Activated CD8-positive, alpha-beta memory T cell treated with anti-CD3 and anti-CD28 coated beads, Interleukin-2, amount 50 U/mL, for 24 hours (primary cell): ENCODE results near the gene CFAP58.
"Not testable (repeated sequence)": the region's sequence is repeated elsewhere in the genome, so short reads cannot be mapped to it uniquely, and the experiment has no call there.

ENCODE experiments used
- DNase-seq: peaks from one replicate; pipeline ENCODE4 v3.0.0-alpha.2; 2020; ENCODE audit errors: extremely low read depth

The CFAP58 gene

DNA sequence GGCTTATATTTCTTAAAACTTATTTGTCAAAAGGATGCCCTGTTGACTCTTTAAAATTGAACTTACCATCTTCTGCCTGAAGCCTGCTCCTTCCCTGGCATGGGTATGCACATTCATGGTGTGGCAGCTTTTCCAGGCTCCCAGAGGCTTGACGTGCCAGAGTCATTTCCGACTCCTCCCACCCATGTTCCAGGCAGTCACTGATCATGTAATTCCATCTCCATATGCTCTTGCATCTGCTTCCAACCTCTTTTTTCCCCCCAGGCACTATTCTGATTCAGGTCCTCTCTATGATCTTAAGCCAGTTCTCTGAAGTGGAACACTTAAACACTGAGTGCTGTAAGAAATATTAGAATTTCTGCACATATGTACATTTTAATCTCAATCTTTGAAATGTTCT is 82.2 kb downstream of the CFAP58 start:
- DNase-seq, result no peak

DNA sequence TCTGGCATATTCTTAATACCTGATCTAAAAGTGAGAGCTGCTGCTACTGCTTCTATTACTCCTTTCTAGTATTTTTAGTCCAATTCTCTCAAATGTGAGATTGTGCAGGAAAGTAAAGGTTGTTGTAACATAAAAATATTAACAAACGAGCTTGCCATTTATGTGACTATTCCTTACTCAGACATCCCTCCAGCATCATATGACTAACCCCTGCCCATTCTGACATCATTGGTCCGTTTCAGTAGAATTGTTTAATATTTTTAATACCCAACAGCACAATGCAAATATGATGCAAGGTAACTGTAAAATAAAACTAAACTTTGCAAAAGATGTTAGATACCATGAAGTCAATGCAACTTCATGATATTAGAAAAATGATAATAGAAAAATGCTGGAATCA is 83.6 kb downstream of the CFAP58 start:
- DNase-seq, result no peak

DNA sequence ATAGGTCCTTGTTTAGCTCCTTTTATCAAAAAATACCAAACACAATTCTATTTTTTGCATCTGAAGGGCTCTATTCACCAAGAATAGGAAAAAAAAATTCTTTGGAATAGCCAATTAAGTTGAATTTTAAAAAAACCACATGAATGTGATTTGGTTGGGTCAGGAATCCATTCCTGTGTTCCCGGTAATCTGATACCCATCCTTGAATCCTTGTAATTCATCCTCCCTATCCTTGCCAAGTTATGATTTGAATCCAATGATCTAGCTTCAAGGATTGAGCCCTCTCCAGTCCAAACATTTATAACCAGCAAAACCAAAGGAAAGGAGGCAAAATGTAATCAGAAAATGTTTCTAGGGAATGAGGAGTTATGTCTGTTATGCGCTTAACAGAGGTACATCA is 86.6 kb downstream of the CFAP58 start:
- DNase-seq, result no peak

DNA sequence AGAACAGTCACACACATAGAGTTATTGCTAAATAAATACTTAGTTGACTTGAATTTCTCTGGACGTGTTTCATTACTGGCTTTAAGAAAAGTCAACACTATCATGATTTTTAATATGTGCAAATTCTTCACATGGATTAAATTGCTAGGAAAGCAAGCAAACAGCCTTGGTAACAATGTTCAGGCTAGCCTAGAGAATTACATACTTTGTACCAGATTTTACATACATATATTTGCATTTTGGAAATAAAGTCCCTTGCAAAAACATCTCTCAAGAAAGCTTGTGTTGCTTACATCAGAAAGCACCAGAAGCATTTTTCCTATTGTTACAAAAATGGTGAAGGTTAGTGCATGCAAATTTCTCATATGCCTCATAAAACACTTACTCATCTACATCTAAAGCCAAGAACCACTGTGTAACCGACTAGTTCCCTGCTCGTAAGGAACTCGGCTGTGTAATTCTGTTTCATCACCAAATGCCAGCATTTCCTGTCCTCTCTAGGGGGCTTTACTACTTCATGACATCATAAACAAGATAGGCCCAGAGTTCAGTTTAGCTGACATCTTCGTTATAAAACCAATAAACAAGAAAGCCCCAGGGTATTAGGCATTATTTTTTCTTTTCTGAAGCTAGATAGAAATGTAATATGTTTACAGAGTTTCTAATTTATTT is 87.8 kb downstream of the CFAP58 start:
- no peak for DNase-seq

DNA sequence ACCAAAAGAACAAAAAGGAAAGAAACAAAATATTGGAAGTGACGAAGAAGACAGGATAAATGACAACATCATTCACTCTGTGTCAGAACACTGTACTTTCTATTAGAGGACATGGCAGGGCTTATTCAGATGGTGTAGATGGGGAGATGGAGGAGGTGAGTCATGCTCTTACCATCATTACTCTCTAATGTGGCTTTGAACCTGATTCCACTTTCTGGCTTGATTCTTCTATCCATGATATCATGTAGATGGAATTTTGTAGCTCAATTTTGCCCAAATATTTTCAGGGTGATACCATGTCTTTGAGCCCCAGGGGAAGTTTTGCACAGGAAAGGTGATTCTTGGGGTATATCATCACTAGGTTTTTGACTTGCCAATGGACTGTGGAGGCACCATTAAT is 91.7 kb downstream of the CFAP58 start:
- DNase-seq, result no peak

DNA sequence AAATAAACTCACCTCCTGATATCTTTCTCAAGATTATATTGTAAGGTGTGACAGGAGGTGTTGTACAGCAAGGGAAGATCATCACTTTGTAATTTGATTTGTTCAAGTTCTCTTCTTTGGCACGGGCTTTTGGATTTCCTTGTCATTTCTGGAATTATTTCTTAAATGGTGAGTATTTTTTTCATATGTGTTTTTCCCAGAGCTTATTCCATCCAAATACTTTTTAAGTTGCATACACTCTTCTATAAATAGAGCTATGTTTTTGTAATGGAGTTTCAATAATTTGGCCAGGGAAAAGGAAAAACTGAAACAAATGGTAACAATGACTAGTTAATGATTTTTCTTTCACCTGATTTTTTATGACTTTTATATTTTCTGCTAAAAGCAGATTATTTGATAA is 92.5 kb downstream of the CFAP58 start:
- DNase-seq, result no peak

DNA sequence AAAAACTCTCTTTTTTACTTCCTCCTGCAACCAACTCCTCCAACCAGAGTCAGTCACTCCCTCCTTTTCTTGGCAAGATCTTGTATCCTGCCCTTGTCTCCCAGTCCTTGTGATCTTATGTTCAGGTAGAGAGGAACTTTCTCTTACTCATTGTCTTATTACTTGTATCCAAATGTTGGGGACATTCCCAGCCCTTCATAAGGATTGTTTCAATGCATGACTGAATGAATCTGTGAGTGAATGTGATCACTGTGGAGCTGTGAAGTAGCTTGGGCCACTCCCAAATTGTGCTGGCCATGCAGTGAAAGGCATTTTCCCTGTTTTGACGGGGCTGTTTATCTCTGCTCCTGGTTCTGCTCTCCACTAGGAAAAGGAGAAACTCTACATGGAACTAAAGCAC is 93.7 kb downstream of the CFAP58 start:
- DNase-seq, result no peak

DNA sequence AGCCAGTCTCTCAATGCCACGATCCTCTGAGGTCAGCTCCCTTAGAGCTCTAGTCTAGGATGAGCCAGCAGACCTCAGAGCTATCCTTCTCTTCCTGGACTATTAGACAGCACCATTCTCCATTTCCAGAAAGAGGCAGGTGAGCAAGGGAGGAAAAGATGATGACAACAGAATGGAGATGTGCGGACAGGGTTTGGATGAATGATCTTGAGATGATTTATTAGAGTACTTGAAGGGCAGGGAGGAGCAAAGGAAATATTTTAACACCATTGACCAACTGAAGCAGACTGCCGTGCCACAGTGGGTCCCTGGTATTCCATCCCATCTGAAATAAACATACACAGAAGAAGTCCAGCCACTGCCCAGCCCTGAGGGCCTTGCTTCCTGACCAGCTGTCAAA is 94.3 kb downstream of the CFAP58 start:
- no peak for DNase-seq

DNA sequence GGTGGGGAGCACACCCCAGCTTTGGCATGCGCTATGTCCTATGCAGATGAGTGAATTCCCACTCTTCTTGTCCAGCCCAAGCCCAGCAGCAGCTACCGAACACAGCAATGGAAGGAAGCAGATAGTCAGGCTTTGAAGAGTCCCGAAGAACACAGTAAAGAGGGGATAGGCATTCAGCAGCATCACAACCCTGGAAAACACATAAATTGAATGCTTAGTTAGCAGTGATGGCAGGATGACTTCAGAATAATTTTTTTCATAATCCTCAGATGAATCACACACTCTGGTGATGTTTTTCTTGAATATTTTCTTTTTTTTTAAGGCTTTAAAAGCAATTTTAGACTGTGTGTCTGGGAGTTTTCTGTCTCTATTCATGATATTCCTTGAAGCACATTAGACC is 95.8 kb downstream of the CFAP58 start:
- DNase-seq, result no peak

DNA sequence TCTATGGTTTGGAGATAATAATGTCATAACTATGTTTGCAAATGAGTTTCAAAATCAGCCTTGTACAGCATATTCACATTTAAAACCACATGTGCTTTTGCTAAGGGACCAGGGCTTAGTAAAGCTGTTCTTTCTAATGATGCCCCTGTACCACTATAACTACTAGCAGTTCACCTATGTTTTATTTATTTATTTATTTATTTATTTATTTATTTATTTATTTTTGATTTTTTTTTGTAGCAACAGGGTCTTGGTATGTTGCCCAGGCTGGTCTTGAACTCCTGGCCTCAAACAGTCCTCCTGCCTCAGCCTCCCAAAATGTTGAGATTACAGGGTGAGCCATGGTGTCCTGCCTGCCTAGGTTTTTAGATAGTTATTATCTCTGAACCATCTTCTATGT is 96.9 kb downstream of the CFAP58 start:
- no peak for DNase-seq

DNA sequence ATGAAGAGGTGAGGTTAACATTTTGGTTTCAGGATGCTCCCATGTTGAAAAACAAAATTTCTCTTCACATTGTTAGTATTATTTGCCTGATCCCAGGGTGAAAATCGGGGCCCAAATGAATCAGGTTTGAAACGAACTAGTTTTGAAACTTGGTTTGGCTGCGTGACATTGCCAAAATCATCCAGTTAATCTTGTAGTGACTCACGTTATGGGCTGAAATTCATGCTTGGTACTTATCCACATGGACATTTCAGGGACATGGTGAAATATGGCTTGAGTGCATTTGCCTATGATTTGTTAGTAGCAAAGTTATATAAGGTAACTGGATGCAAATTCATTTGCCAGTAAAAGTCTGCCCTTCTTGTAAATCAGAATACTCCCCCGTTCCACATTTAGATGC is 97.3 kb downstream of the CFAP58 start:
- no peak for DNase-seq

DNA sequence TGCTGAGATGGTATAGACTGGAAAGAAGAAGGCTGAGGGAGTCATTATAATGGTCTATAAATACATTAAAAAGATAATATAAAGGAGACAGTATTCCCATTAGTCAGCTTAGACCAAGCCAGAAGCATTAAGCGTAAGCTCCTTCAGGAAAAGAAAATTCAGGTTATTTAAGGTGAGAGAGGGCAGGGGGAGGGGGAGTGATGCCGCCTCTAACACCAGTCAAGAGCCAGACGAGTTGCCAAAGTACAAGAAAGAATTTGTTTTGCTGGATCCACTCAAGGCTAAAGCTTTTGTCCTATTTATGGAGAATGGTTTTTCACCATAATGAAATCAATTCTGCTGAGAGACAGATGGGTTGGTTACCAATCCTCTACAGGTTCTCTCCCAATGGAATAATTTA is 99.3 kb downstream of the CFAP58 start:
- no peak for DNase-seq

DNA sequence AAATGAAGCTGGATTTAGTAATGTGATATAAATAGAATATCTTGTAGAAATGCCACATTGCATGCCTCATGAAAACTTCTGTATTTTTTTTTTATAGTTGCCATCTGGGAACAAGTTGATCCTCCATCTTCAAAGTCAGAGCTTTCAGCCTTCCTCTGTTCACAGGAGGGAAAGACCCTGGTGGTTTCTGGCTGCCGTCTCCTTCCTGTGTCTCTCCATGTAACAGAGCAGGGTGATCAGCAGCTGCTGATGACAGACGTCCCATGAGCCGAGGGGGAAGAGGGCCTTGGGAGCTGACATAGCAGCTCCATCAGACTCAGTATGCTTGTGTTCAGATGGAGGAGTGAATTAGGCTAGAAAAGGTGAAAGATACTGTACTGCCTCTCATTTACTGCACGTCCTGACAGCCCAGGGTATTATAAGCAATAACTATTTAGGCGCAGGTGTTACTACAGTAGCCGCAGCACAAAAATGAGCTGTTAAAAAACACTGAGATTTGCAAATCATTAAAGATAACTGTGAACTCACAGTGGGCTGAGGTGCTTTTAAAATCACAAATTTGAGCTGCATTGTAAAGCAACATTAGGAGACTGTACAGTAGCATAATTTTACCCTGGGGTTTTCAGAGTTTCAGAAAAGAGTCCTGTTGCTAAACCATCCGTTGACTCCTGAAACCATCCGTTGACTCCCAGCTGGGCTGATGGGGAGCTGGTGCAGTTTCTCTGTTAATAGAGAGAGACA is 103.3 kb downstream of the CFAP58 start:
- no peak for DNase-seq

DNA sequence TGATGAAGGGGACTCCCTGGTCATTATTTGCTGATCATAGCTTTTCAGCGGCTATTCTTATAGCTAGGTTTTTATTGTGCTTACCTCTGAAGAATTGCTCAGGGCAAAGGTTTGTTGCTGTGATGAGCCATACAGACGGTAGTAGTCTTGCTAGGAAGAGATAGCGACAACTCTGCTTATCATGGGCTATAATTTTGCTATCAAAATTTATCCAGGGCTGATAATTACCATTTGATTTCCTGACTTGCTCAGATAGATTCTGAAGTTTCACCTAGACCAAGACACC is 103.9 kb downstream of the CFAP58 start:
- DNase-seq, result no peak

DNA sequence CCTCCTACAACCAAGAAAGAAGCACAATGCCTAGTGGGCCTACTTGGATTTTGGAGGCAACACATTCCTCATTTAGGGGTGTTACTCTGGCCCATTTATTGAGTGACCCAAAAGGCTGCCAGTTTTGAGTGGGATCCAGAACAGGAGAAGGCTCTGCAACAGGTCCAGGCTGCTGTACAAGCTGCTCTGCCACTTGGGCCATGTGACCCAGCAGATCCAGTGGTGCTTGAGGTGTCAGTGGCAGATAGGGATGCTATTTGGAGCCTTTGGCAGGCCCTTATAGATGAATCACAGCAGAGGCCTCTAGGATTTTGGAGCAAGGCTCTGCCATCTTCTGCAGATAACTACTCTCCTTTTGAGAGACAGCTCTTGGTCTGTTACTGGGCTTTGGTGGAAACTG is 111.9 kb downstream of the CFAP58 start:
- DNase-seq, result not testable (repeated sequence)

DNA sequence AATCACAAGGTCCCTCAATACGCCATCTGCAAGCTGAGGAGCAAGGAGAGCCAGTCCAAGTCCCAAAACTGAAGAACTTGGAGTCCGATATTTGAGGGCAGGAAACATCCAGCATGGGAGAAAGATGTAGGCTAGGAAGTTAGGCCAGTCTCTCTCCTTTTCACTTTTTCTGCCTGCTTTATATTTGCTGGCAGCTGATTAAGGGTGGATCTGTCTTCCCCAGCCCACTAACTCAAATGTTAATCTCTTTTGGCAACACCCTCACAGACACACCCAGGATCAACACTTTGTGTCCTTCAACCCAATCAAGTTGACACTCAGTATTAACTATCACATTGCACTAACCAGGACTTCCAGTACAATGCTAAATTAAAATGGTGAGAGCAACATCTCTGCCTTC is 115.2 kb downstream of the CFAP58 start:
- DNase-seq, result not testable (repeated sequence)

DNA sequence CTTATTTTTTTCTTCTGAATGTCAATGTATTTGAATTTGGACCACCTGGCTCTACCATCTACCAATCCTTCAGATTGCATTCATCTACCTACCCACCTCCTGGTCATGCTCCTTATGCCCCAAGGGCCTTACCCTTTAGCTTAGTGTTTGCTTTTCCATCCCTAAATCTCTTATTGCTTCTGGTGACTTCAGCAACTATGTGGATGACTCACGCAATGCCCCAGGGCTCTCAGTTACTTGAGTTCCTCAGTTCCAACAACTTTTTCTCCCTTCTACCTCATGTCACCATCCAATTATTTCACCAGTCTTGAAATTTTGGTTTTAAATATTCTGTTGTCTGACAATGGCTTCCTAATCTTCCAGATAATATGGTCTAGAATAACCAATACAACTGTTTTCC is 118.9 kb downstream of the CFAP58 start:
- no peak for DNase-seq

DNA sequence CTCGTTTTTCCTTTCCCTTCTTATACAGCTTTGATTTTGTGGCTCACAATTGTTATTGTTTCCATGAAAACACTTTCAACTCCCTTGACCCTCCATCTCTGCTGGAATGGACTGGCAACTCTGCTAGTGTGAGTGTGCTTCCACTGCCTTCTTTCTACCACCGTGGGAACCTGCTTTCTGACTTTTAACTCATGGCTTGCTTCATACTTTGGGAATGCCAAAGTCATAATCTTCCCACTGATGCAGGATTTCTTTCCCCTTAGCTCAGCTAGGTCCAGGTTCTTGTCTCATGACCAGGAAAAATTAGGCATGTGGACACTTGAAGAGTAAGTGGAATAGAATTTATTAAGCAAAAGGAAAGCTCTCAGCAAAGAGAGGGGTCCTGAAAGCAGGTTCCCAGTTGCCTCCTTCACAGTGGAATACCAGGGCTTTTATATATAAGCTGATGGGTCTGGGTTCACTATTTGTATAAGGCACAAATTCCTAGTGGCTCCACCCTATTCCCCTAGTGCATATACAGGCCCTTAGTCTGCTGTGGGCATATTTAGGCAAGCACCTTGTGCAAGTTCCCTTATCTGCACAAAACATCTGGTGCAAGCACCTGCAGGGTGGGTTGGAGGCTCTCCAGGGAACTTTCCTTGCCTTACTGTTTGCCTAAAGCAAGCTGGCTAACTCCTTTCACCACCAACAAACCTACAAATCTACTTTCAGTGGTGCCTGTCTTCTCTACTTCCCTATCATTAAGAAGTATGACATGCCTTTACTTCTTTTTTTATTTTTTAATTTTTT is 119.5 kb downstream of the CFAP58 start:
- no peak for DNase-seq

DNA sequence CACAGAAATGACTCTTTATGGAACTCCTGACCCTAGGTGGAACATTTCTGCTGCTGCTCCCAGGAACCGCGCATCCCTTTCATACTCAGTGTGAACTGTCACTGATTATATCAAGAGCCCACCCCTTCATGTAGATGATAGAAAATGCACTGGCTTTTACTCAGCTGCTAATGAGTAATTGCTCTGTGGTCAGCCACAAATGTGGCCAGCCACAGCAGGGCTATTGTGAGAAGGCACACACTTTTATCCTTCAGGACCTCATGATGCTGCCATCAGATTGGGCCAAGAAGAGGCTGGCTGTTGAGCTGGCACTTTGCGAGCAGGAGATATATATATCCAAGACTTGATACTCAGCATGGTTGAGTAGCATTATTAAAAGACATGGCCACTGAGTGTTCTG is 124.7 kb downstream of the CFAP58 start:
- DNase-seq, result no peak

DNA sequence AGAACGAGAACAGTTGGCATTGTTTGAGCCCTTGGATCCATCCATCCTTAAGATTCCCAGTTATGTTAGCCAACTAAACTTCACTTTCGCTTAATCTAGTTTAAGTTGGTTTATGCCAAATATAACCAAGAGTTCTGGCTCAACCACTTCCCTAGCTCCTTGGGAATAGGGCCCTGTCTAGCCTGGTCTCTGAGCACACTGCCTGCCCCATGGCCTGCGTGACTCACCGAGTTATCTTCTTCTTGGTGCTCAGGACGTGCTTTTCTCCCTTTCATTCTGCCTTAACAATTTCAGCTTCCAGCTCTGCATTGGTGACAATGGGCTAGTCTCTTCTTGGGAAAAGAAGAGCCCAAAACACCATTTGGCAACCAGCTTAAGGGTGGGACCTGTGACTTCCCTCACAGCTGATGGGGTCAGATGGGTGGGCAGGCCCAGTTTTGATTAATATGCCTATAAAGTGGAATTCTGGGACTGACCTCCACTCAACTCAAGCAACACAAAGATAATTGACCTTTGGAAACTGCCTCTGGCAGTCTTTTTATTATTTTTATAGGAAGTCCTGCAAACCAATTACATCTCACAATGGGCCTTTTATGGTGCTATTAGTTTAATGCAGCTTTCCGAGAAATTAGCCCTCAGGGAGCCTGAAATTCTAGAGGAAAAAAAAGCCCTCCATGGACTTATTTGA is 126.4 kb downstream of the CFAP58 start:
- DNase-seq, result no peak

DNA sequence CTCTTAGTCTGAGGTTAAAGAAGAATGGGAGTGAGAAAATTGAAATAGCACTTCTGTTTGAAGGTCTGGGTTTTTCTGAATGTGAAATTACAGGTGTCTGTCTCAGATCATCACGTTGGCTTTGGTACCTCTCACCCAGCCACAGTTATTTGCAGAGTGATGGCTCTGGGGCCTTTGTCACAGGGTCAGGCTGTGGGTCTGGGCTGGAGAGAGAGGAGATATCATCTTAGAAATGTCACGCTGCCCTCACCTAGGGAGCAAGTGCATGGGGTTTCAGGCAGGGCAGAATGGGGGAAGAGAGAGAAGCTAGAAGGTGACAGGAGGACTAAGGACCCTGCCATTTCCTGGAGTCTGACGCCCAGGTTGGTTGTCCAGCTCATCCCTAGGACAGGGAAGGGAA is 127.2 kb downstream of the CFAP58 start:
- DNase-seq, result no peak

DNA sequence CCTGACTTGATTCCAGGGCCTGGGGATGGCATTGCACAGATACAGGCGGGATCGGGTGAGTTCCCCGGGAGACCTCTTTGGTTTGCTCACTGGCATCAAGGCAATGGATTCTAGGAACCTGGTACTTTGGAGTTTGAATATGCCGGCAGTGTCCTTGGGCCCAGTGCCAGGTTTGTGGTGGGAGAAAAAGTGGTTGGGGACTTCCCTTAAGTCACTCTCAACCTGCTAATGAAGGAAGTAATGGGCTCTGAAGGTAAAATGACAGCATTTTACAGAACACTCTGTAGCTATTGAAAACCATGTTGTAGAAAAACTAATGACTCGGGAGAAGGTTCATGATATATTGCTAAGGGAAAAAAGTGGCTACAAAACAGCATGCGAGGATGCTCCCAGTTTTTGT is 129.9 kb downstream of the CFAP58 start:
- no peak for DNase-seq

DNA sequence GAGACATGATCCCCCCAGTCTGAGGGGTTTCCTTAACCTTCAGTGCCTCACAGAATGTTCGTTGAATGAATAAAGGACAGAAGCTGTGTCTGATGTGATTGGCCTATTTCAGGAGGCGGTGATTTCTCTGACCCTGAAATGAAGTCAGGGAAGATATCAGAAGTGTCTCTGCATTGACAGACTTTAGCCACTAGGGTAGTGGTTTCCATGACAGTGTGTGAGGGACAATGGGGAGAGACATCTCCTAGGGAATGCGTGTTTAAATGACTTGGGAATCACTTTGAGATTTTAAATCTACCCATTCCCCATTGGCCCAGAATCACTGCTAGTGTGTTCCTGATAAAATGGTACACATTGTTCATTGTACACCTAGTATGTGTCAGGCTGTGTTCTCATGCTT is 132.0 kb downstream of the CFAP58 start:
- DNase-seq, result no peak
